CD4-positive, alpha-beta T cell treated with Interleukin-17A for 4 hours (primary cell): ENCODE data around the gene UNC5A.

Experiments used
- DNase-seq: peaks from one replicate; pipeline ENCODE4 v3.0.0-alpha.2; 2020; ENCODE audit warnings: mixed read lengths

Gene UNC5A

DNA sequence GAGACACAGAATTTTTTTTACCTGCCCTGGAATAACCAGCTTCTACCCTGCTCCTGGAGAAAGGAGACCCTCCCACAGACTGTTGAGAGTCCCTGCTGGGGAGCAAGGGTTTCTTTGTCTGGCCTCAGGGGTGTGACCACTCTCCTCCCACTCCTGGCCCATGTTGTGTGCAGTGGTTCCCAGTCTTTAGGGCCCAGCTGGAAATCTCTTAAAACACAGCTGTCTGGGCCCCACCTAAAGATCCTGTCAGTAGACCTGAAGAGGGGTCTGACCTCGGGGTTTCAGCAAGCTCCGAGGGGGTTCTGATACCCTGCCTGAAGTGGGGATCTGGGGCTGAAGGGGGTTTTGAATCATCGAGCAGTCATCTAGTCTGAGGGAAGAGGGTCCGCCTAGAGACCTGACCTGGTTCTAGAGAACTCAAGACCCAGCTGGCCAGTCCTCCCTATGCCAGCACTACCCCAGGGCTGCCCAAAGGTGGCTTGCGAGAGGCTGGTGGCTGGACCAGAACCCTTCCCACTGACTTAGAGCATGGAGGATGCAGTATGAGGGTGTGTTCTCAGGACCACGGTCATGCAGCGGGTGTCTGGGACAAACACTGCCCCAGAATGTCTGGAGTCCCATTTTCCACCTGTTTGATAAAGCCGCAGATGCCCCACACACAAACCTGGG is 8.1 kb upstream of the UNC5A start:
- DNase-seq = no peak

DNA sequence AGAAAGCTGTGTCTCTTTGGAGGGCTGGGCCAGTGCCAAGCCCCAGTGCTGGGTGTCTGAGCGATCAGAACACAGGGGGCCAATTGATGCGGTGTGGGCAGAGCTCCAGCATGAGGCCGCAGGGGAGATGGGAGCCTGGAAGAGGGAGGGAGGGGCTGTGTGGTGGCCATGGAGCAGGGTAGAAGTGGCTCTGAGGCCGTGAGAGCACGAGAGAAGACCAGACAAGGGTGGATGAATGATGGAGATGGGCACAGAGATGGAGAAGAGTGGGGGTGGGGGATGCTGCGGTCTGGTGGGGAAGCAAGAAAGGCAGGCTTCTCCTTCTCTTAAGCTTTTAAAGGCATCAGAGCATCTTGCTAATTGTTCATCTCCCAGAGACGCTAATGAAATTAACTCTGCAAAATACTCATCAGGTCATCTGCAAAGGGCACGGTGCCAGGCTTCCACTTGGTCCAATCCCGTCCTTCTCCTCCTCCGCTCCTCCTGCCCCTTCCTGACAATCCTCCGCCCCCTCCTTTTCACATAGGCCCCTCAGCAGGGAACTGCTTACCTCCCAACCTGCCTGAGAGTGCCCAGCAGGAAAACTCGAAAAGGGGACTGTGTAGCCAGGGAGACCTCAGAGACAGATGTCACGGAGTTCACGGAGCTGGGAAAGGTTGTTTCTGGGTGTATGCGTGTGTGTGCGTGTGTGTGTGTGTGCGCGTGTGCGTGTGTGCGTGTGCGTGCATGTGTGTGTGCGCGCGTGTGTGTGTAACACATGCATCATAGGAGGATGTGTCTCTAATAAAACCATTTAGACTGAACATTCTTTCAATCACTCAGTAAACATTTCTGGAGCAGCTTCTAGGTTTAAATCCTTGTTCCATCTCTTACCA is 7.1 kb upstream of the UNC5A start:
- DNase-seq = peak; percentile 7

DNA sequence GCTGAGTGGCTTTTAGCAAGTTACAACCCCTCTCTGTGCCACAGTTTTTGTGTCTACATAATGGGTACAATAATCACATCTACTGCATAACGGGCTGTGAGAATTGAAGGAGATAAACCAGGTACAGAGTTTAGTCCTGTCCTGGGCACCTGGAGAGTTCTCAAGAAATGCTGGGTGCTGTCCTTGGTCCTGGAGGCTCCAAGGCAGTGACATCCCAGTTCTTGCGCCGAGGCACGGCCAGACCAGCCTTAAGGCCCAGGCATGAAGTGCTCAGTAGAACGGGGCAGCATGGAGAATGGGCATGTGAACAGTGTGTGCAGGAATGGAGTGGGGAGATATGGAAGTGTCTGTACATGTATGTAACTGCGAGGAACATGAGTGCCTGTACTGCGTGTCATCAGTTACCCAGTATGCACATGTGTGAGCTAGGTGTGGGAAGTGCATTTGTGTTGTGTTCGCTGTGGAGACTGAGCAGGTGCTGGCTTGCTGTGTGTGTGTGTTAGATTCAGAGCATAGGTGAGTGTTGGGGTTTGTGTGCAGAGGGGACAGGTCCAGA is 6.3 kb upstream of the UNC5A start:
- DNase-seq = peak; percentile 4

DNA sequence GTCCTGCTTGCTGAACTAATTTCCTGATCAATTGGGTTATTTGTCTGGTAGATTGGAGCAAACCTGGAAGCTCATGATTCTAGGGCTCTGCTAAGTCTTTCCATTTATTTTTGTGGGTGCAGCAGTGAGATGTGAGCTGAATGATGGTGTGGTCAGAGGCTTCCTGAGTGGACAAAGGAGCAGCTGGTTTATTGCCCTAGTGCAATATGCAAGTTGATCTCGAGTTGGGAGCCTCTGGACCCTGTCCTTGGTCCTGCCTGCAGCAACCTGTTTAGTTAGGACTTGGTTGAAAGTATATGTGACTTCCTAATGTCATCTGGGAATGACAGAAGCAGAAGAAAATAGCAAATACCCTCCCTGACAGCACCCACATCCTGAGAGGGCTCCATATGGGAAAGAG is 4.2 kb upstream of the UNC5A start:
- DNase-seq = no peak

DNA sequence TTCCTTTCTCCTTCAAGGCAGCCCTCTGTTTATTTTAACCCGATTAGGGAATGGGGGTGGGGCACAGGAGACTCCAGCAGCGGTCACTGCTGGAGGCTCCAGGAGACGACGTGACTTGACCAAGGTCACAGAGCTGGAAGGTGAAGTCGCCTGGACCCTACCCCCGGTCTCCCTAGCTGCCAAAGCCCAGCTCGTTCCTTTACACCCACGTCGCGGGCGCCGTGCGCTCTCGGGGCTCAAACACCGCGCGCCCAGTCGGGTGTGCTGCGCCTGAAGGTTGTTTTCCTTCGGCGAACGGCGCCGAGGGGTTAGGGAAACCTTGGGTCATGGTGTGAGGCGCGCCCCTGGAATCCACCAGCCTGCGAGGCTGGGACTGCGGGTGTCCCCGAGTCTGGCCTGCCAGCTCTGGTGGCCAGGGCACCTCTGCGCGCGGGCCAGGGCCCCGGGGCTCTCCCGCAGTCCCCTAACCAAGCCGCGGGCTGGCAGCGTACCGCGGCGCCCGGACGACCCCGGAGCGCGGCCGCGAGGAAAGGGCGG is 747 bp upstream of the UNC5A start:
- no peak for DNase-seq

DNA sequence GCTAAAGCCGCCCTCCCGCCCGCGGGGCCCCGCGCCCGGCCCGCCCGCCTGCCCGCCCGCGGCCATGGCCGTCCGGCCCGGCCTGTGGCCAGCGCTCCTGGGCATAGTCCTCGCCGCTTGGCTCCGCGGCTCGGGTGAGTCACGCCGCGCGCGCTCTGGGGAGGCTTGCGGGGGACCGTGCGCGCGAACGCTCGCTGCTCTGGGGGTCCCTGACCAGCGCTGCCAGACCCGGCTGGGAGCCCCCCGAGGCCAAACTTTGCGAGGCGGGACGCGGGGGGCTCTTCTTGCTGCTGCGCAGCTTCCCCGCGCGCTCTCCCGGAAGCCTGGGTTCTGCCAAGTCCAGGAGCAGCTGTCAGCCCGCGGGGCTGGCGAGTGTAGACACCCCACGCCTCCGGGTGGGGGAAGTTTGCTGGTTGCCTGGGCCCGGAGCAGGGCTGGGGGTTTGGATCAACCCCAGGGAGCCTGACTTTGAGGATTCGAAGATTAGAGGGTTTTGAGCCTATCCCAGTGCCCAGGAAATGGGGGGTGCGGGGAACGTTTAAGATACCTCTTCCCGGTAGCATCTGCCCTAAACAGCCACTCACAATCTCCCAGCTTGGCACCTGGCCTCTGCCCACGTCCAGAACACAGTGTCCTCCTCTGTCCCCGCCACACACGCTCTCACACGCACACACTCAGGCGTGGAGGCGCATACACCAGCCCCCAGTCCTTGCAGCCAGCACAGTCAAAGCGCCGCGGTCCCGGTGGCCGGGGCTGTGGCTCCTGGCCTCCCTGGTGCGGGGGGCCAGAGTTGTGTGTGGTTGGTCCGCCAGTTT is 535 bp downstream of the UNC5A start:
- DNase-seq = peak; percentile 6

DNA sequence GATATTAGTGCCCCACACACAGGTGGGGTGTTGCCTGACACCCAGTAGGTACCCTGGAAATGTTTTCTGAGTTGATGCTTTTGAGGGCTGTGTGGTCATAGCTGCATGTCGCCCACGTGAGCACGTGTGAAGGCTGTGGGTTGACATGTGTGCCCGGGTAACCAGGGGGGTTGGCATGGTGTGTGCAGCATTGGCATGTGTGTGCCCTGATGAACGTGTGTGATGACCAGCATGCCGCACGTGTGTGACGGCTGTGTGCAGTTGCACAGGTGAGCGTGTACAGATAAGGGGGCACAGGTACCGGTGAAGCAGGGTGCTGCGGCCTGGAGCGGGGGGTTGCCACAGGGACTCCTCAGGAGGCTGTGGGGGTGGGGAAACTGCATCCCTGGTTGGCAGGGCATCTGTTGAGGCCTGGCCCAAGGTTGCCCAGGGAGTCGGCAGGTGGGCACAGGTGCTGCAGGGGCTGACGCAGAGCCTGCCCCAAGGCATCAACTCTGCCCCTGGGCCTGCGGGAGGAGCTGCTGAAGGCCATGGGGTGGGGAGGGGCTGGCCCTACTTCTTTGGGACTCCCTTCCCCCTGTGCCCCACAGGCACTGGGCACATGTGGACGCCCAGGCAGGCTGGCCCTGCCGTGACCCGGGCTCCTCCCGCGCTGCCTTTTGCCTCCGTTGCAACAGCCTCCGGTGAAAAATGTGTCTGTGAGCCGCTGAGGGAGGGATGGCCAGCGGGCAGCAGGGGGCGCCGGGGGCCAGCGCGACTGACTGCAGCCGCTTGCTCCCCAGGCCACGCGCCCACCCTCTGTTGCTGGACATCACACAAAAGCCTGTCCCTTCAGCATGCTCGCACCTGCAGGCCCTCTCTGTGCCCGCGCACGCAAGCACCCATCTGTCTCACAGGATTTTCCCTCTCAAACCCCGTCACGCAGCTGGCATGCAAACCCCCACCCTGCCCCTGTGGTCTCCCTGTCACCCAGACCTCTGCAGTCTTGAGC is 2.2 kb downstream of the UNC5A start:
- no peak for DNase-seq

DNA sequence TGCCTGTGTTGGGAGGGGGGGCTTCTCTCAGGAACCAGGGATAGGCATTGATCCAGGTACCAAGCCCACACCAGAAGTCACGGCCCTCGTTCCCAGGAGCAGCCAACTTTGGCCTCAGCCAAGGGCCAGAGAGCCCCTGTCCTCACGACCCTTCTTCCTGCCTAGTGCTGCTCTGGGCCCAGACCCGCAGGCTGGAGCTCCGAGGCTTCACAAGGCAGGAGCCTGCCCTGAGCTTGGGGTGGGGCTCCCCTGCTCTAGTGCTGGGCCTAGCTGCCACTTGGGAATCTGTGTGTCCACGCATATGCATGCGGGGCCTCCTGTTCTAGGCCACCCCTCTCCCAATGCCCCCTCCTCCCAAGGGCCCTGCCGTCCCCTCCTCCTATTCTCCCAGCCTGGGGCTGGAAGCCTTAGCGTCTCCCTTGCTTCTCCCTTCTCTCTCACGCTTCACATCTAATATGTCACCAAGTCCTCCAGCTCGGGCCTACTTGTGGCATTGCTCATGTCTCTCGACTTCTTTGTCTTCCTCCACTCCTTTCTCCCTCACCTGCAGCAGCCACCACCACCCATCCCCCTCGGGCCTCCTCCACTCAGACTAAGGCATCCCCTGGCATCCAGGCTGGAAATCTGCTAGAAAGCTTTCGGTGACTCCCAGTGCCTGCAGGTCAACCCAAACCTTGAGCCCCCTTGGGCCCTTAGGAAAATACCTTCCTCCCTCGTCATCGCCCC is 3.4 kb downstream of the UNC5A start:
- DNase-seq = no peak

DNA sequence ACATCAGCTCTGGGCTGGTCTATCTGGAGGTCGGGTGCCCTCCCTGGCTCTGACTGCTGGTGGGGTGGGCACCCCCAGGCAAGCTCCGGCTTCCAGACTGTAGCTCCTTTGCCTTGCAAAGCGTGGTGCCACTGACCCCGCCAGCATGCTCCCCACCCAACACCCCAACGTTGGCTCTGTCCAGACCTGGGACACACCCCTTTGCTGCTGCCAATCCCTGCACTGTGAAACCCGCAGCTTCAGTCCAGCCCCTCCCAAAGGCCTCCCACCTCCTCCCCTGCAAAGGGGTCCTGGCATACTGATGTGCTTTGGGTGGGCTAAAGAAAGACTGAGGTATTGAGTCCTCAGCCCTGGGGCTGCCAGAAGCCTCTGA is 3.9 kb downstream of the UNC5A start:
- DNase-seq = no peak

DNA sequence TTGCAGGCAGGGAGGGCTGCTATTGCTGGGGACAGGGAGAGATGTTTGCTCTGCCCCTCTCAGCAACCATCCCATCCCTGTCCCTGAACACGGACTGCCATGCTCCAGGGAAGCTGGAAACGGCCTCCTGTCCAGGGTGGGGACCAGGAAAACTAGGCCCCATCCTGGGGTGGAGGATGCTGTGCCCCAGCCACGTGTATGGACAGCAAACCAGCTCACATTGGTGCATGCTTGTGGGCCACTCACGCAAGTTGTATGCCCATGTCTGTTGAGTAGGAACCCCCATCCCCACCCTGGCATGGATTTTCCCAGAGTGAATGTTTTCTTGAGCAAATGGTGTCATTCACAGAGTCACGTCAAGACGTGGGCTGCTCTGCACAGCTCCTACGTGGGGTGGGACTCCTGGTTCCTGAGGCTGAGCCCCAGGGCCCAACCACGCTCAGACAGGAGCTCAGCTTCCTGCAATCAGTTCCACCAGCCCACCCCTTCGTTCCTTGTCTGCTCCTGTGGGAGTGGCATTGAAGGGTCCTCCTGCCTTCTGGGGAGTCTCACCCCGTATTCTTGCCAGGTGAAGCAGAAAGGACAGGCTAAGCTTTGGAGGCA is 4.6 kb downstream of the UNC5A start:
- no peak for DNase-seq

DNA sequence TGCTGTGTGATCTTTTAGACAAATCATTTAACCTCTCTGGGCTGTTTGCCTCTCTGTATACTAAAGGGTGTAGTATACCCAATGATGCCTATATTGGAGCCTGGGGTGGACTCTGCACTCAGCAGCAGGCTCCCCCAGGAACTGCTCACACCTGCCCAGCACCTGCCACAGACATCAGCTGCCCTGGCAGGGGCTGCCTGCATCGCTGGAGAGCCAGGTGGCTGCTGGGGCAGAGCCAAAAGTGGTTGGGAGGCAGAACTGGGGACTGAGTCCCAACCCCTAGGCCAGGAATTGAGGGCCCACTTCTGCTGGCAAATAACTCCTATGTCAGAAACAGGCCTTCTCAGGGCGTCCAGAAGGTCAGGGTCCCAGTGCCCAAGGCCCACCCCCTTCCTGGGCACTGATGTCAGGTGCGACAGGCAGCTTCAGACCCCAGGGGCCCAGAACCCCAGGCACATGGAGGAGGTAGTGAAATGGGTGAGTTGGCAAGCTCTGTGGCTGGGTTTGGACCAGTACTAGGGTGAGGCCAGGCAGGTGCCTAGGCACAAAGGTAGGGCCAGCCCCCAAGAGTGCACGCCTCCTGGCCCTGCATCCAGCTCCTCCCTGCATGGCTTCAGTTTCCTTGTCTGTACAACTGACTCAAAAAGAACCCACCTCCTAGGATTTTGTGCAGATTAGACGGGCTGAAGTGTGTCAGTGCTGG is 5.8 kb downstream of the UNC5A start:
- no peak for DNase-seq

DNA sequence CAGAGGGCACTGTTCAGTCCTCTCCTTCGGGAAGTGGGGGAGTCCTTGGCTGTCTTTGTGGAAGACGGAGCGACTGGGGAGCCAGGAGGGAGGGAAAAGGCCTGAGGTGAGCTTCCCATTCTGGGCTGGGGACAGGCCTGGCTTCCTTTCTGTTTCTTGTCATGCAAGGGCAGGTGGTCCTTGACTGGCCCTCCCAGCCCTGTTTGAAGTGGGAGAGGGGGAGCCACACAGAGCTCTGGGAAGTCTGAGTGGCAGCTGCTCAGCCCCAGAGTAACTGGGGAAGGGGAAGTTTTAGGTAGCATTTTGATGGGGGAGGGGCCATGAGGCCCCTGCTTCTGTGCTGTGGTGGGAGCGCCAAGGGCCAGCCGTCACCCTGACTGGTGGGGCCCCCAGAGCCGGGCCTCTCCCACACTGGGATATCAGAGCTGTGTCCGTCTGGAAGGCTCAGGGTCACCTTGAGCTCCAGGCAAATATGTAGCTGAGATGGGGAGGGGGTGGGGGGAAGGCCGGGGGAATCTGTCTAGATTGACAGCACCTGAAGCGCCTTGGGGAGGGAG is 6.5 kb downstream of the UNC5A start:
- no peak for DNase-seq

DNA sequence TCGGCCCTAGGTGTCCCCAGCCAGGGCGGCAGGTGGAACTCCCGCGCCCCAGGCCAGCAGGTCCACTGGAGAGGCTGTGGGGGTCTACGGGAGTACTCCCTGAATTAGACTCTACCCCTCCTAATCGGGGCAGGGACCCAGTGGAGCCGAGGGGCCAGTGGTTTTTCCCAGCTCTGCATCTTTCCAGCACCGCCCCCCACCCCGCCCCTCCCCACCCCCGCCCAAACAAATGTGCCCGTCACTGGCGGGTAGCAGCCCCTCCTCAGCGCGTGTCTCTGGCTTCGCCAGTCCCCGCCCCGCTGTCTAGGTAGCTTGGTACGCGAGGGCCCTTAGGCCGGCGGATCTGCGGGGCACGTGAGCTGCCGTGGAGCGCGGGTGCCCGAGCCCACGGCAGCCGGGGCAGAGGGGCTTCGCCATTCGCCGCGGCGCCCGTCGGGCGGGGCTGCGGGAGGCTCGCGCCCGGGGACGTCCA is 7.0 kb downstream of the UNC5A start:
- DNase-seq = peak; percentile 7

DNA sequence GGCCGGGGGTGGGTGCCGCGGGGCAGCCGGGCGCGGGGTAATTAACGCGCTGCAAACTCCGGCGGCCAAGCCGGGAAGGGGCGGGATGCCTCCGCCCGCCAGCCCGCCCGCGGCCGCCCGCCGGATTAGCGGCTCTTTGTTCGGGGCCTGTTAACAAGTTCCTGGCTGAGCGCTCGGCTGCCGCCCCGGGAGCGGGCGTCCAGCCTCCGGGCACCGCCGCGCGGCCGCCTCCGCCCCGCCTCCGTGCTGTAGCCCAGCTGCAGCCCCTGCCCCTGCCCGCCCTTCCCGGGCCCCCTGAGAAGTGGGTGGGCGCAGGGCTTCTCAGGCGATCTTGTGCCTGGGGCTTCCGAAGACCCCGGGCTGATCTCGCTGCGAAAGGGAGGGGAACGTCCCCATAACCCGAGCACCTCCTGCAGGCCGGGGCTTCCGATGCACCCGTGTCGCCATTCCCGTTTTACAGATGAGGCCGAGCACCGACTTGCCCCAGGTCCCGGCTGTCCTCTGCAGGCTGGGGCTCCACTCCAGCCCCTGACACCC is 7.5 kb downstream of the UNC5A start:
- DNase-seq = peak; percentile 13

DNA sequence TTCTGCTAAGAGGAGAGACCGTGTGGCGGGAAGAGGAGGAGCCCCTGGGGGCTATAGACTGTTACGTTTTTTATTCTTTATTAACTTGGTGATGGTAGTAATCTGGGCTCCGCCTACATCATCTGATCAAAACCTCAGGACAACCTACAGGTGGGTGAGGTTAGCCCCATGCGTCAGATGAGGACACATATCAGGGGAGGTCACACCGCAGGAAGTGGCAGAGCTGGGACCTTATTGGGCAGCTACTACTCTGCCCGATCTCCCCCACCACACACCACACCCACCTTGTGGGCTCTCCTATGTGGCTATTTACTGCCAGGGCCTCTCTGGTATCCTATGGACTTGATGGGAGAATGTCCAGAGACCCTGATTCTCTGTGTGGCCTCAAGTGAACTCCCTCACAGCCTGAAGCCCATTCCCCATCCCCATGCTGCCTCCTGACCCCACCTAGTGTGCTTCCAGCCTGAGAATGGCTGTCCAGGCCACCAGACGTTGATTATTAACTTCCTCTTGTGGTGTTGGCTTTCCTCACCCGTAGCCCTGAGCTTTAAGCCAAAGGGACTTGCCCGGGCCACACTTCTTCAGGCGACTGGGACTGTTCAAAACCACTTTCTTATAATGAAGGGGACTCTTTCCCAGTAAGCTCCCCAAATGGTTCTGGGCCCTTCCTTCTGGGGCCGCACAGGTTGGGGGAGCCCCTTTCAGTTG is 8.2 kb downstream of the UNC5A start:
- no peak for DNase-seq

DNA sequence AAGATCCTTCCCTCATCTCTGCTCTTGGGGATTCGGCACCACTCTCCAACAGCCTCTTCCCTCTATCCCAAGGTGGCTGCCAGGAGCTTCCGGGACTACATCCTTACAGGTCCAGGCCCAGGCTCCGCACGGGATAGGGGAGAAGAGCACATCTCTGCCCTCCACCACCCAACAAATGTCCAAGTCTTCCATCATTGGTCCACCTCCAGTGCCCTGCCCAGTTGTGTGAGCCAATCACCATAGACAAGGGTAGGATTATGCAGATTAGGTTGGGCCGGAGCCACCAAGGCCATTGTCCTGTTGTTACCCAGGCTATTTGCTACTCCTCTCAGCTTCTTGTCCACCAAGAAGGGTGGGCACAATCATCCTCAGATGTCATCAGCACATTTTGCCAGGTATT is 9.1 kb downstream of the UNC5A start:
- no peak for DNase-seq

DNA sequence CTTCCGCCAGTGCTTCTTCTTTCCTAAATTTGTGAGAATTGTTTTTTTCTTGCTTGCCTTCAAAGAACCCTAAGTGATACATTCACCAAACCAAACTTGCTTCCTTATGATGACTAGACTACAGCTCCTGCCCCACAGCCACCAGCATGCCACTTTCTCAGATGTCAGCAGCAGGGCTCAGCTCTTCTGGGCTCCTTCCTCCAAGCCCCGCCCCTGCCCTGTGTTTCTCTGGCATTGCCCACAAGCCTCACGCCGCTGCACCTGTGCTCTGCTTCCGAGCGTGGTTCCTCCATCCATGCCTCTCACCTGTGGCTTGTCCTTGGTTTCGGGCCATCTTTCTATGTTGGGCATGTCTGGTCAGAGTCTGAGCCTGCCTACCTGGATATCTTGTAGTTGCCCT is 10.6 kb downstream of the UNC5A start:
- no peak for DNase-seq

DNA sequence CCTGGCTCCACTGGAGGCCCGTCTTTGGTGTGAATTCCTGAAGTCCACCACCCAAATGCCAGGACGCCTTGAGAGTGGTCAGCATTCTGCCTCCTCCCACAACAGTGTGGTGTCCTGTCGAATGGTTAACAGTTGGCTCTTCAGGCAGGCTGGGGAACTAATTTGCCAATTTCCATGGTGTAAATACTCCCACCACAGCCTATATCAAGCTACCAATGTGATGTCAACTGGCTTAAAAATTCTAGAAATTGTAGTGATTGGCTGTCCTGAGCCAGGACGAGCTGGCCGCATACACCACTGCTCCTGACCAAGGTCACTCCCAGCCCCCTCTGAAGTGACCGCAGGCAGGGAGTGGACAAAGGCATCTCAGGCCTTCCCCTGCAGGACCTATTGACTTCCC is 11.1 kb downstream of the UNC5A start:
- DNase-seq = no peak
